Parathyroid adenoma (tissue), 2 donors: Measurements from ENCODE around the gene CD27.

Experiments used
- H2AFZ ChIP-seq: fragments of 300-600 bp; sonication (generic); one replicate; pipeline ENCODE4 v1.7.0; 2017; ENCODE audit warnings: antibody characterized with exemption, mild to moderate bottlenecking
- H3K27ac ChIP-seq: fragments of 300-600 bp; sonication (generic); one replicate; pipeline ENCODE4 v1.7.0; 2017
- H3K27me3 ChIP-seq: fragments of 300-600 bp; sonication (generic); one replicate; pipeline ENCODE4 v1.7.0; 2017; ENCODE audit warnings: low read length; ENCODE audit not compliant: control insufficient read depth, insufficient read depth
- H3K36me3 ChIP-seq: fragments of 300-600 bp; sonication (generic); one replicate; pipeline ENCODE4 v1.7.0; 2017; ENCODE audit warnings: low read length; ENCODE audit not compliant: control insufficient read depth, insufficient read depth
- H3K4me1 ChIP-seq: fragments of 300-600 bp; sonication (generic); one replicate; pipeline ENCODE4 v1.7.0; 2017; ENCODE audit warnings: control low read depth
- H3K4me2 ChIP-seq: fragments of 300-600 bp; sonication (generic); one replicate; pipeline ENCODE4 v1.7.0; 2017; ENCODE audit warnings: low read length
- H3K4me3 ChIP-seq: fragments of 300-600 bp; sonication (generic); one replicate; pipeline ENCODE4 v1.7.0; 2017; ENCODE audit warnings: low read depth, low read length
- H3K79me2 ChIP-seq: fragments of 300-600 bp; sonication (generic); one replicate; pipeline ENCODE4 v1.7.0; 2017; ENCODE audit warnings: control low read depth
- H3K9ac ChIP-seq: fragments of 300-600 bp; sonication (generic); one replicate; pipeline ENCODE4 v1.7.0; 2017; ENCODE audit warnings: mild to moderate bottlenecking
- H3K9me3 ChIP-seq: fragments of 300-600 bp; sonication (generic); one replicate; pipeline ENCODE4 v1.7.0; 2017; ENCODE audit warnings: low read length; ENCODE audit not compliant: control insufficient read depth
- CTCF ChIP-seq: fragments of 300-600 bp; sonication (generic); IDR thresholded peaks from one replicate; pipeline ENCODE4 v1.7.0; 2017; ENCODE audit warnings: antibody characterized with exemption, mild to moderate bottlenecking
- donor health status: primary hyperparathyroidism.

CD27 gene

GRCh38 chr12:6444704-6445688 is at the start of gene CD27:
CD27 (plus strand) TSS chr12:6444955; CDS start chr12:6445096, 141 bp downstream.
- H3K9ac ChIP-seq = no peak within 1 kb of the TSS
- H3K27me3 ChIP-seq = no peaks in the 10 kb centered on the region
- H3K4me2 ChIP-seq = no peak within 1 kb of the TSS
- H3K36me3 ChIP-seq = no peaks in the 10 kb centered on the region
- no peak for TF ChIP-seq CTCF
- H3K79me2 ChIP-seq = no peaks in the 10 kb centered on the region
- H3K27ac ChIP-seq = no peak within 1 kb of the TSS
- H3K4me3 ChIP-seq = no peak within 1 kb of the TSS
- H3K9me3 ChIP-seq = no peaks in the 10 kb centered on the region
- no peak within 1 kb of the TSS for H2AFZ ChIP-seq
- no peaks in the 10 kb centered on the region for H3K4me1 ChIP-seq

GRCh38 chr12:6396031-6396430 is 48.7 kb upstream of the CD27 start:
- H3K27me3 ChIP-seq = no peaks in the 10 kb centered on the region
- no peak overlapping the region for H3K9ac ChIP-seq
- H3K4me3 ChIP-seq = no peak overlapping the region
- H2AFZ ChIP-seq = no peak overlapping the region
- TF ChIP-seq CTCF = no peak
- H3K4me2 ChIP-seq = no peak overlapping the region
- H3K79me2 ChIP-seq = no peaks in the 10 kb centered on the region
- H3K4me1 ChIP-seq = peaks cover 3% of the 10 kb centered on the region
- no peaks in the 10 kb centered on the region for H3K9me3 ChIP-seq
- no peaks in the 10 kb centered on the region for H3K36me3 ChIP-seq
- H3K27ac ChIP-seq = no peak overlapping the region

- Histone ChIP-seq H3K9ac (no peak overlapping the region), H3K36me3 (no peaks in the 10 kb centered on the region)
These were observed 44.7 kb upstream of the CD27 start for GRCh38 chr12:6399884-6400644.

GRCh38 chr12:6404390-6404789 is 40.4 kb upstream of the CD27 start:
- H3K4me1 ChIP-seq = peaks cover 14% of the 10 kb centered on the region
- H3K27me3 ChIP-seq = no peaks in the 10 kb centered on the region
- no peak overlapping the region for H3K4me2 ChIP-seq
- H2AFZ ChIP-seq = no peak overlapping the region
- no peaks in the 10 kb centered on the region for H3K36me3 ChIP-seq
- H3K9me3 ChIP-seq = no peaks in the 10 kb centered on the region
- no peaks in the 10 kb centered on the region for H3K79me2 ChIP-seq
- no peak overlapping the region for H3K27ac ChIP-seq
- no peak for TF ChIP-seq CTCF
- H3K4me3 ChIP-seq = no peak overlapping the region
- H3K9ac ChIP-seq = no peak overlapping the region

More at GRCh38 chr12:6399884-6400644, 44.7 kb upstream of the CD27 start:
- no peak for TF ChIP-seq CTCF
- Histone ChIP-seq H3K4me2 (no peak overlapping the region), H3K27ac (no peak overlapping the region), H3K9me3 (no peaks in the 10 kb centered on the region), H3K27me3 (no peaks in the 10 kb centered on the region), H3K4me3 (no peak overlapping the region), H2AFZ (no peak overlapping the region), H3K4me1 (peaks cover 3% of the 10 kb centered on the region), H3K79me2 (no peaks in the 10 kb centered on the region)
